Spleen (tissue), 7 donors: ENCODE data around the gene IL3RA.

ENCODE experiments used
- POLR2A ChIP-seq, 3 donors: fragments of 450-650 bp; IDR thresholded peaks; one replicate each; pipeline ENCODE4 v1.5.1; 2017; ENCODE audit warnings: antibody characterized with exemption in 3 of 3, mild to moderate bottlenecking in 1 of 3
- POLR2AphosphoS5 ChIP-seq, 3 donors: sonication (generic); formaldehyde crosslinking; IDR thresholded peaks; one replicate each; pipeline ENCODE4 v1.5.1; 2017; ENCODE audit warnings: antibody characterized with exemption in 3 of 3
- TF ChIP-seq, protein P1 (sequence below), 11 experiments: fragments of 200-600 bp in 7 of 11; fragments of 450-650 bp in 4 of 11; sonication (generic) in 4 of 11; IDR thresholded peaks in 8 of 11; conservative IDR thresholded peaks in 3 of 11; 1 replicate in 7 of 11; 2 replicates in 4 of 11; pipeline versions ENCODE4 v1.4.0 to v1.8.0; 2016 to 2021; ENCODE audit warnings: antibody characterized with exemption in 11 of 11, inconsistent platforms in 4 of 11, mild to moderate bottlenecking in 1 of 11
- donor health status: DM: no; HTN: no; CAD: no; lungs with moderate emphysema.
- donor health status: DM: no; HTN: no; CAD: no.
- donor health status: DM: no; HTN: no; CAD: no.

DNA sequence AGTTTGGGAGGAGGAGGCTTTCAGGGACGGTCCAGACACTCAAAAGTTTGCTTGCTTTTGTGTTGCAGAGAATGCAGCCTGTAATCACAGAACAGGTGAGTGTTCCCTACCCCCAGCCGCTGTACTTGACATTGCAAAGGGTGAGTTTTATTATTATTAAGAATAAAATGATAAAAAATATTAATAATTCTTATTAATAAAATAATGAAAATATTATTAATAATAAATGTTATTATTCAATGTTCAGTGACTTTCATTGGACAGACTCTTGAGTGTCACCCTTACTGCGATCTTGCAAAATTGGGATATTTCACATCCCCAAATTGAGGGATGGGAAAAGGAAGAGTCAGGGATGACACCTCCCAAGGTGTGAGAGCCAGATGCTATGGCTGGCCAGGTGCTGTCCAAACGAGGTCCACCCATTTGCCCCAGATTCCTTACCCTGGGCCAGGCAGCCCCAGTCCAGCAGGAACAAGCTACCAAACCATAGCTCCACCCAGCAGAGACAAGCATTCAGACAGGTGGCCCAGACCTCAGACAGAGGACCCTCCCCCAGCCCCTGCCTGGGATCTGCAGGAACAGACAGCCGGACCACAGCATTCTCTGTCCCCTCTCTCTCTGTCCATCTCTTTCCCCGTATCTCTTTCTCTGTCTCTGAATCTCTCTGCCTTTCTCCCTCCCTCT is 22.4 kb downstream of the IL3RA start:
- TF ChIP-seq, protein P1, sequence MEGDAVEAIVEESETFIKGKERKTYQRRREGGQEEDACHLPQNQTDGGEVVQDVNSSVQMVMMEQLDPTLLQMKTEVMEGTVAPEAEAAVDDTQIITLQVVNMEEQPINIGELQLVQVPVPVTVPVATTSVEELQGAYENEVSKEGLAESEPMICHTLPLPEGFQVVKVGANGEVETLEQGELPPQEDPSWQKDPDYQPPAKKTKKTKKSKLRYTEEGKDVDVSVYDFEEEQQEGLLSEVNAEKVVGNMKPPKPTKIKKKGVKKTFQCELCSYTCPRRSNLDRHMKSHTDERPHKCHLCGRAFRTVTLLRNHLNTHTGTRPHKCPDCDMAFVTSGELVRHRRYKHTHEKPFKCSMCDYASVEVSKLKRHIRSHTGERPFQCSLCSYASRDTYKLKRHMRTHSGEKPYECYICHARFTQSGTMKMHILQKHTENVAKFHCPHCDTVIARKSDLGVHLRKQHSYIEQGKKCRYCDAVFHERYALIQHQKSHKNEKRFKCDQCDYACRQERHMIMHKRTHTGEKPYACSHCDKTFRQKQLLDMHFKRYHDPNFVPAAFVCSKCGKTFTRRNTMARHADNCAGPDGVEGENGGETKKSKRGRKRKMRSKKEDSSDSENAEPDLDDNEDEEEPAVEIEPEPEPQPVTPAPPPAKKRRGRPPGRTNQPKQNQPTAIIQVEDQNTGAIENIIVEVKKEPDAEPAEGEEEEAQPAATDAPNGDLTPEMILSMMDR (IDR thresholded peaks at IDR 0.05 in 8 of 11, conservative IDR thresholded peaks at IDR 0.05 in 3 of 11): no peak
- TF ChIP-seq POLR2A (IDR thresholded peaks at IDR 0.05) (no peak), POLR2AphosphoS5 (IDR thresholded peaks at IDR 0.05) (no peak)
